ENCODE data around the gene EXOC4. TPM values are rescaled to one million over a fixed set of nuclear protein-coding genes. Genes with fewer than 3 reads are reported as not detected.

Gene EXOC4
- total and polyA plus RNA-seq, 2 of the 8 experiments (the other 6 are each of a cell fraction or from before 2014, with no cell fraction given): 27.0 to 67.3 TPM

- TF ChIP-seq E2F6 (IDR thresholded peaks at IDR 0.05) (no peak), SRF (IDR thresholded peaks at IDR 0.05; ENCODE audit: low read depth, low read length) (no peak)
Observed at GRCh38 chr7:134108802-134109201, 855.9 kb downstream of the EXOC4 start (continued).
